Measurements from ENCODE around the gene POLN.

DNA sequence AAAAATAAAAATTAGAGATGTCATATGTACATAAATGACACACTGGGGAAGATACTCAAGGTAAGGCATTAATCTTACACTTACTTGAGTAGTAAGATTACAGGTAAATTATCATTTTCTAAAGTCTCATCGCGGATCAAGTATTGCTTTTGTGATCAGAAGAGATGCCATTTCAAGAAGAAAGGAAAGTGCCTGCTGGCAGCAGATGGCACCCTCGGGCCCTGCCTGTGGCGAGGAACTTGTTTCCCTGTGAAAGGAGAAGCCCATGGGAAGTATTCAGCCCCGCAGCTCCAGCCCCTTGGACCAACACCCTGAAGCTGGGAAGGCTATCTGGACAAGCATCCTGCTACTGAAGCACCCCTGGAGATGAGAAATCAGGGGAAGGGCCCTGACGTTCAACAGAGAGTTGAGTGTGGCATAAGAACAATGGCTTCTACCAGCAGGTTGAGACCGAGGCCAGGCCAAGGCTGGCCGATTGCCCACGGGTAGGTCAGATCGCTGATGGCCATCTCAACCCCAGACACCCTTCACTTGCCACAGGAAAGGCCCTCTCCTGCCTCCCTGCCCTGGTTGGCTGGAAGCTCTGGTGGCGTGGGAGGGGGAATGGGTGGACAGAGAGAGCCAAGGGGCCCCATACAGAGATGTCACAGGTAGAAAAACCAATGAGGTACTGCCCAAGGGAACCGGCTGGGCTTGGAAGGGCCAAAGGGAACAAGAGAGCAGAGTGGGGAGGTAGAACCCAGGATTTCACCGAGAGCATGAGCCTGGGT, 38.8 kb upstream of the POLN start:
- TF ChIP-seq, protein P1, sequence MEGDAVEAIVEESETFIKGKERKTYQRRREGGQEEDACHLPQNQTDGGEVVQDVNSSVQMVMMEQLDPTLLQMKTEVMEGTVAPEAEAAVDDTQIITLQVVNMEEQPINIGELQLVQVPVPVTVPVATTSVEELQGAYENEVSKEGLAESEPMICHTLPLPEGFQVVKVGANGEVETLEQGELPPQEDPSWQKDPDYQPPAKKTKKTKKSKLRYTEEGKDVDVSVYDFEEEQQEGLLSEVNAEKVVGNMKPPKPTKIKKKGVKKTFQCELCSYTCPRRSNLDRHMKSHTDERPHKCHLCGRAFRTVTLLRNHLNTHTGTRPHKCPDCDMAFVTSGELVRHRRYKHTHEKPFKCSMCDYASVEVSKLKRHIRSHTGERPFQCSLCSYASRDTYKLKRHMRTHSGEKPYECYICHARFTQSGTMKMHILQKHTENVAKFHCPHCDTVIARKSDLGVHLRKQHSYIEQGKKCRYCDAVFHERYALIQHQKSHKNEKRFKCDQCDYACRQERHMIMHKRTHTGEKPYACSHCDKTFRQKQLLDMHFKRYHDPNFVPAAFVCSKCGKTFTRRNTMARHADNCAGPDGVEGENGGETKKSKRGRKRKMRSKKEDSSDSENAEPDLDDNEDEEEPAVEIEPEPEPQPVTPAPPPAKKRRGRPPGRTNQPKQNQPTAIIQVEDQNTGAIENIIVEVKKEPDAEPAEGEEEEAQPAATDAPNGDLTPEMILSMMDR (IDR thresholded peaks at IDR 0.05), result no peak
- TF ChIP-seq POLR2A (IDR thresholded peaks at IDR 0.05), result no peak

Measured in uterus (tissue), 2 donors.